ENCODE measurements around the gene AKR1B1. TPM values are rescaled to one million over a fixed set of nuclear protein-coding genes. Genes with fewer than 3 reads are reported as not detected.

Gene AKR1B1
- total RNA-seq, 1 donor from 2014 or later: 49.1 TPM

- Histone ChIP-seq H3K27ac (ENCODE audit: low read depth, low read length) (no peak overlapping the region), H3K9me3 (ENCODE audit: control insufficient read depth in 3 of 3, low read length in 3 of 3) (no peaks in the 10 kb centered on the region), H3K4me3 (ENCODE audit: low read length in 3 of 3) (no peak overlapping the region), H3K4me1 (ENCODE audit: control insufficient read depth in 3 of 3, insufficient read depth in 3 of 3, low read length in 3 of 3) (peaks cover 34 to 58% (median 45%) of the 10 kb centered on the region in 3 donors), H3K36me3 (ENCODE audit: control insufficient read depth in 3 of 3, insufficient read depth in 3 of 3, low read length in 3 of 3) (peaks cover 63 to 75% (median 70%) of the 10 kb centered on the region in 3 donors), H3K27me3 (ENCODE audit: control insufficient read depth in 3 of 3, insufficient read depth in 3 of 3, low read length in 3 of 3) (no peaks in the 10 kb centered on the region), H3K9ac (ENCODE audit: low read depth in 1 of 3, low read length in 3 of 3) (no peak overlapping the region)
These were observed 10.3 kb downstream of the AKR1B1 start for GRCh38 chr7:134448356-134449229.

- Histone ChIP-seq H3K4me3 (ENCODE audit: low read length in 3 of 3) (no peak overlapping the region), H3K4me1 (ENCODE audit: control insufficient read depth in 3 of 3, insufficient read depth in 3 of 3, low read length in 3 of 3) (peaks cover 26 to 50% (median 37%) of the 10 kb centered on the region in 3 donors), H3K9me3 (ENCODE audit: control insufficient read depth in 3 of 3, low read length in 3 of 3) (no peaks in the 10 kb centered on the region), H3K27ac (ENCODE audit: low read depth, low read length) (no peak overlapping the region), H3K36me3 (ENCODE audit: control insufficient read depth in 3 of 3, insufficient read depth in 3 of 3, low read length in 3 of 3) (peaks cover 75 to 86% (median 82%) of the 10 kb centered on the region in 3 donors), H3K9ac (ENCODE audit: low read depth in 1 of 3, low read length in 3 of 3) (no peak overlapping the region), H3K27me3 (ENCODE audit: control insufficient read depth in 3 of 3, insufficient read depth in 3 of 3, low read length in 3 of 3) (no peaks in the 10 kb centered on the region)
These were observed 11.5 kb downstream of the AKR1B1 start for GRCh38 chr7:134447383-134447782.

- H3K4me1 ChIP-seq (ENCODE audit: control insufficient read depth in 3 of 3, insufficient read depth in 3 of 3, low read length in 3 of 3): peaks cover 22 to 46% (median 32%) of the 10 kb centered on the region in 3 donors
- H3K36me3 ChIP-seq (ENCODE audit: control insufficient read depth in 3 of 3, insufficient read depth in 3 of 3, low read length in 3 of 3): peaks cover 79 to 89% (median 86%) of the 10 kb centered on the region in 3 donors
- H3K27me3 ChIP-seq (ENCODE audit: control insufficient read depth in 3 of 3, insufficient read depth in 3 of 3, low read length in 3 of 3): no peaks in the 10 kb centered on the region
- no peak overlapping the region for H3K27ac ChIP-seq (ENCODE audit: low read depth, low read length)
- H3K9ac ChIP-seq (ENCODE audit: low read depth in 1 of 3, low read length in 3 of 3): peak overlapping the region in 1 of 3 donors; percentile 12
- no peaks in the 10 kb centered on the region for H3K9me3 ChIP-seq (ENCODE audit: control insufficient read depth in 3 of 3, low read length in 3 of 3)
- H3K4me3 ChIP-seq (ENCODE audit: low read length in 3 of 3): no peak overlapping the region
These were observed 12.0 kb downstream of the AKR1B1 start for GRCh38 chr7:134446923-134447322.

- H3K4me3 ChIP-seq (ENCODE audit: low read length in 3 of 3): no peak overlapping the region
- H3K27ac ChIP-seq (ENCODE audit: low read depth, low read length): no peak overlapping the region
- no peaks in the 10 kb centered on the region for H3K27me3 ChIP-seq (ENCODE audit: control insufficient read depth in 3 of 3, insufficient read depth in 3 of 3, low read length in 3 of 3)
- H3K9me3 ChIP-seq (ENCODE audit: control insufficient read depth in 3 of 3, low read length in 3 of 3): no peaks in the 10 kb centered on the region
- H3K36me3 ChIP-seq (ENCODE audit: control insufficient read depth in 3 of 3, insufficient read depth in 3 of 3, low read length in 3 of 3): peaks cover 79 to 93% (median 89%) of the 10 kb centered on the region in 3 donors
- peaks cover 19 to 41% (median 28%) of the 10 kb centered on the region in 3 donors for H3K4me1 ChIP-seq (ENCODE audit: control insufficient read depth in 3 of 3, insufficient read depth in 3 of 3, low read length in 3 of 3)
- H3K9ac ChIP-seq (ENCODE audit: low read depth in 1 of 3, low read length in 3 of 3): no peak overlapping the region
These were observed 12.5 kb downstream of the AKR1B1 start for GRCh38 chr7:134446446-134446845.

- H3K9ac ChIP-seq (ENCODE audit: low read depth in 1 of 3, low read length in 3 of 3): no peak overlapping the region
- H3K4me3 ChIP-seq (ENCODE audit: low read length in 3 of 3): no peak overlapping the region
- H3K27me3 ChIP-seq (ENCODE audit: control insufficient read depth in 3 of 3, insufficient read depth in 3 of 3, low read length in 3 of 3): no peaks in the 10 kb centered on the region
- peak overlapping the region; percentile 48 for H3K27ac ChIP-seq (ENCODE audit: low read depth, low read length)
- no peaks in the 10 kb centered on the region for H3K9me3 ChIP-seq (ENCODE audit: control insufficient read depth in 3 of 3, low read length in 3 of 3)
- H3K4me1 ChIP-seq (ENCODE audit: control insufficient read depth in 3 of 3, insufficient read depth in 3 of 3, low read length in 3 of 3): peaks cover 22 to 30% (median 25%) of the 10 kb centered on the region in 3 donors
- H3K36me3 ChIP-seq (ENCODE audit: control insufficient read depth in 3 of 3, insufficient read depth in 3 of 3, low read length in 3 of 3): peaks cover 64 to 90% (median 85%) of the 10 kb centered on the region in 3 donors
These were observed 14.0 kb downstream of the AKR1B1 start for GRCh38 chr7:134444961-134445315.

- H3K27ac ChIP-seq (ENCODE audit: low read depth, low read length): peak overlapping the region; percentile 48
- H3K4me3 ChIP-seq (ENCODE audit: low read length in 3 of 3): no peak overlapping the region
- H3K36me3 ChIP-seq (ENCODE audit: control insufficient read depth in 3 of 3, insufficient read depth in 3 of 3, low read length in 3 of 3): peaks cover 61 to 84% (median 80%) of the 10 kb centered on the region in 3 donors
- H3K9me3 ChIP-seq (ENCODE audit: control insufficient read depth in 3 of 3, low read length in 3 of 3): no peaks in the 10 kb centered on the region
- H3K4me1 ChIP-seq (ENCODE audit: control insufficient read depth in 3 of 3, insufficient read depth in 3 of 3, low read length in 3 of 3): peaks cover 22 to 30% (median 25%) of the 10 kb centered on the region in 3 donors
- H3K9ac ChIP-seq (ENCODE audit: low read depth in 1 of 3, low read length in 3 of 3): peak overlapping the region in 2 of 3 donors; percentile 28 to 54
- no peaks in the 10 kb centered on the region for H3K27me3 ChIP-seq (ENCODE audit: control insufficient read depth in 3 of 3, insufficient read depth in 3 of 3, low read length in 3 of 3)
These were observed 14.5 kb downstream of the AKR1B1 start for GRCh38 chr7:134444198-134444960.

GRCh38 chr7:134443396-134444070 is 15.4 kb downstream of the AKR1B1 start:
- peaks cover 55 to 78% (median 74%) of the 10 kb centered on the region in 3 donors for H3K36me3 ChIP-seq (ENCODE audit: control insufficient read depth in 3 of 3, insufficient read depth in 3 of 3, low read length in 3 of 3)
- no peak overlapping the region for H3K4me3 ChIP-seq (ENCODE audit: low read length in 3 of 3)
- H3K9me3 ChIP-seq (ENCODE audit: control insufficient read depth in 3 of 3, low read length in 3 of 3): no peaks in the 10 kb centered on the region
- H3K27me3 ChIP-seq (ENCODE audit: control insufficient read depth in 3 of 3, insufficient read depth in 3 of 3, low read length in 3 of 3): no peaks in the 10 kb centered on the region
- H3K27ac ChIP-seq (ENCODE audit: low read depth, low read length): peak overlapping the region; percentile 48
- peak overlapping the region in 2 of 3 donors; percentile 28 to 54 for H3K9ac ChIP-seq (ENCODE audit: low read depth in 1 of 3, low read length in 3 of 3)
- peaks cover 22 to 26% (median 25%) of the 10 kb centered on the region in 3 donors for H3K4me1 ChIP-seq (ENCODE audit: control insufficient read depth in 3 of 3, insufficient read depth in 3 of 3, low read length in 3 of 3)

- no peak overlapping the region for H3K27ac ChIP-seq (ENCODE audit: low read depth, low read length)
- H3K36me3 ChIP-seq (ENCODE audit: control insufficient read depth in 3 of 3, insufficient read depth in 3 of 3, low read length in 3 of 3): peaks cover 46 to 69% (median 65%) of the 10 kb centered on the region in 3 donors
- no peaks in the 10 kb centered on the region for H3K9me3 ChIP-seq (ENCODE audit: control insufficient read depth in 3 of 3, low read length in 3 of 3)
- H3K4me3 ChIP-seq (ENCODE audit: low read length in 3 of 3): no peak overlapping the region
- H3K9ac ChIP-seq (ENCODE audit: low read depth in 1 of 3, low read length in 3 of 3): peak overlapping the region in 1 of 3 donors; percentile 33
- peaks cover 22 to 26% (median 25%) of the 10 kb centered on the region in 3 donors for H3K4me1 ChIP-seq (ENCODE audit: control insufficient read depth in 3 of 3, insufficient read depth in 3 of 3, low read length in 3 of 3)
- no peaks in the 10 kb centered on the region for H3K27me3 ChIP-seq (ENCODE audit: control insufficient read depth in 3 of 3, insufficient read depth in 3 of 3, low read length in 3 of 3)
These were observed 16.3 kb downstream of the AKR1B1 start for GRCh38 chr7:134442441-134443220.

- Histone ChIP-seq H3K27me3 (ENCODE audit: control insufficient read depth in 3 of 3, insufficient read depth in 3 of 3, low read length in 3 of 3) (no peaks in the 10 kb centered on the region), H3K9me3 (ENCODE audit: control insufficient read depth in 3 of 3, low read length in 3 of 3) (no peaks in the 10 kb centered on the region), H3K4me3 (ENCODE audit: low read length in 3 of 3) (no peak overlapping the region), H3K36me3 (ENCODE audit: control insufficient read depth in 3 of 3, insufficient read depth in 3 of 3, low read length in 3 of 3) (peaks cover 34 to 56% (median 52%) of the 10 kb centered on the region in 3 donors), H3K27ac (ENCODE audit: low read depth, low read length) (no peak overlapping the region), H3K4me1 (ENCODE audit: control insufficient read depth in 3 of 3, insufficient read depth in 3 of 3, low read length in 3 of 3) (peaks cover 22 to 26% (median 25%) of the 10 kb centered on the region in 3 donors), H3K9ac (ENCODE audit: low read depth in 1 of 3, low read length in 3 of 3) (no peak overlapping the region)
These were observed 17.6 kb downstream of the AKR1B1 start for GRCh38 chr7:134441264-134441663.
